HG03565 (cell line): Measurements from ENCODE around the gene ACBD3.

Experiments
- ATAC-seq: cut with Tn5 transposase; IDR thresholded peaks from one replicate; pipeline ENCODE4 v1.9.1; 2021; ENCODE audit warnings: mild to moderate bottlenecking, moderate library complexity; ENCODE audit not compliant: unreplicated experiment

Gene ACBD3

GRCh38 chr1:226135059-226135651, 51.4 kb downstream of the ACBD3 start:
- ATAC-seq = no peak

- no peak for ATAC-seq
These were observed 52.1 kb downstream of the ACBD3 start for GRCh38 chr1:226134170-226135058.

GRCh38 chr1:226133504-226134123, 52.9 kb downstream of the ACBD3 start:
- no peak for ATAC-seq

- no peak for ATAC-seq
These were observed 53.6 kb downstream of the ACBD3 start for GRCh38 chr1:226132728-226133503.

GRCh38 chr1:226131639-226132038, 54.9 kb downstream of the ACBD3 start:
- ATAC-seq = no peak

- no peak for ATAC-seq
These were observed 57.3 kb downstream of the ACBD3 start for GRCh38 chr1:226129230-226129629.

GRCh38 chr1:226128487-226129075, 58.0 kb downstream of the ACBD3 start:
- ATAC-seq = no peak

GRCh38 chr1:226126824-226127569, 59.5 kb downstream of the ACBD3 start:
- no peak for ATAC-seq

- no peak for ATAC-seq
These were observed 60.7 kb downstream of the ACBD3 start for GRCh38 chr1:226125831-226126230.

GRCh38 chr1:226125097-226125630, 61.4 kb downstream of the ACBD3 start:
- peak; percentile 25 for ATAC-seq

- ATAC-seq = no peak
These were observed 62.7 kb downstream of the ACBD3 start for GRCh38 chr1:226123591-226124471.

- no peak for ATAC-seq
These were observed 63.4 kb downstream of the ACBD3 start for GRCh38 chr1:226123212-226123560.

- ATAC-seq = peak; percentile 47
These were observed 64.7 kb downstream of the ACBD3 start for GRCh38 chr1:226121587-226122400.

GRCh38 chr1:226121049-226121586, 65.4 kb downstream of the ACBD3 start:
- no peak for ATAC-seq

- no peak for ATAC-seq
These were observed 66.1 kb downstream of the ACBD3 start for GRCh38 chr1:226120398-226120797.

- no peak for ATAC-seq
These were observed 67.4 kb downstream of the ACBD3 start for GRCh38 chr1:226119169-226119568.

GRCh38 chr1:226118357-226118756, 68.2 kb downstream of the ACBD3 start:
- ATAC-seq = no peak

GRCh38 chr1:226117330-226117729, 69.2 kb downstream of the ACBD3 start:
- ATAC-seq = no peak
